GM21526 (cell line): Measurements from ENCODE around the gene TNFRSF21.
A peak's percentile ranks its signal among the peaks of the same experiment; 100 is the strongest.

ENCODE experiments used
- ATAC-seq: cut with Tn5 transposase; IDR thresholded peaks from one replicate; pipeline ENCODE4 v1.9.1; 2021; ENCODE audit warnings: moderate library complexity; ENCODE audit not compliant: unreplicated experiment, low FRiP score

The TNFRSF21 gene

DNA sequence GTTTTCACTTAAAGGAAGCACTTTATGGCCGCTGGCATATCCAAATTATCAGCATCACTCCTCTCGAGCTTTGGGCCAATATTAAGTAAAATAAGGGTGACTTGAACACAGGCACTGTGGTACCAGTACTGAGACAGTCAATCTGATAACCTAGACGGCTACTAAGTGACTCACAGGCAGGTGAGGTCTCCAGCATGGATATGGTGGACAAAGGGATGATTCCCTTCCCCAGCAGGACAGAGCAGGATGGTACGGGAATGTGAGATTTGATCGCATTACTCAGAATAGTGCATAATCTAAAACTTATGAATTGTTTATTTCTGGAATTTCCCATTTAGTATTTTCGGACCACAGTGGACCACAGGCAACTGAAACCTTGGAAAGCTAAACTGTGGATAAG lies 55.7 kb downstream of the TNFRSF21 start:
- ATAC-seq = no peak

- ATAC-seq = no peak
Observed at GRCh38 chr6:47253136-47253535, 56.6 kb downstream of the TNFRSF21 start.

- no peak for ATAC-seq
Observed at GRCh38 chr6:47252633-47253032, 57.1 kb downstream of the TNFRSF21 start.

DNA sequence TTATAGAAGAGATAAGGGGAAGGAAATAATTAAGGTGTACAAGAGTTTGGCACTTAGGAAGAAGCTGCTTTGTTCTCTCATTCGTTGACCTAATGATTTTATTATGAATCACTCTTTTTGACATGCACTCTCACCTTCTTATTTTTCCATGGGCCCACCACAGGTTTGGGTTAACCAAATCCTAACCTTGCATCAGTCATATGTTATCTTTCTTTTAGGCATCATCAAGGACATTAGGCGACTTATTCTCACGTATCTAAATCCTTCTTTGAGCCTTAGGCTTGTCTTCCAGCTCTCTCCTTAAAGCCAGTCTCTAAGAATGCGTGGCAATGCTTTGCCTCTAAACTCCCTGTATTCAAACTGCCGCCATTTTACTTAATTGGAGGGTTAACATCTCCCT lies 58.3 kb downstream of the TNFRSF21 start:
- no peak for ATAC-seq

DNA sequence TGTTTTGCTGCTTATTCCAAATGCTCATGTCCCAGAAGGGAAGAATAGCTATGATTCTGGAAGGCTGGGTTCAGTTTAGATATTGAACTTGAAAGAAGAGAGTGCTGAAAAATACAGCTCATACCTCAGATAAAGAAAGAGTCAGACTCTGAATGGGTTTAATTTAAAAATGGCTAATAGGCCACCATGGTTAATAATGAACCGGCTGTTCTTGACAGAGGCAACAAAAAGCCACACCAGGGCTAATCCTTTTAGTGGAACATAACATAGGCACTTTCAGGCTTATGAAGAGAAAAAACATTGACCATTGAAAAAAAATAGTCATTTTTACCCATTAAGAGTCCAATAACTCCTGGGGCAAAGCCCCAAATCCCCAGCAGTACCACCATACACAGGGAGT lies 59.4 kb downstream of the TNFRSF21 start:
- no peak for ATAC-seq

DNA sequence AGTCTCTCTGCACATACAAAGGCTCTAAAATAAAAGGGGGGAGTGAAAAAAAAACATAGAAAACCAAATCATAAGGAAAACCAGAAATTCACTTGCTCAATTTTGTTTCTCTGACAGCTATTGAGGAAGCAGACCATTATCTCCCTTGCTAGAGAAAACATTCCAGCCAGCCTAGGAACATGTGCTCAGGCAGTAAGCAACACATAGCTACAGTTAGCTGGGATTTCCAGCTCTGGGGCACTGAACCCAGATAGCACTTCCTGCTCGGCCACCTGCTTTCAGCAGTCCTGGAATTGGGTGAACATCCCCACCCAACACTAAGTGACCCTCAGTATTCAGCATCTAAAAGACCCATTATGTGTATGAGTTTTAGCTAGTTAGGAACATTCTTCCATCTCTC lies 61.3 kb downstream of the TNFRSF21 start:
- no peak for ATAC-seq

DNA sequence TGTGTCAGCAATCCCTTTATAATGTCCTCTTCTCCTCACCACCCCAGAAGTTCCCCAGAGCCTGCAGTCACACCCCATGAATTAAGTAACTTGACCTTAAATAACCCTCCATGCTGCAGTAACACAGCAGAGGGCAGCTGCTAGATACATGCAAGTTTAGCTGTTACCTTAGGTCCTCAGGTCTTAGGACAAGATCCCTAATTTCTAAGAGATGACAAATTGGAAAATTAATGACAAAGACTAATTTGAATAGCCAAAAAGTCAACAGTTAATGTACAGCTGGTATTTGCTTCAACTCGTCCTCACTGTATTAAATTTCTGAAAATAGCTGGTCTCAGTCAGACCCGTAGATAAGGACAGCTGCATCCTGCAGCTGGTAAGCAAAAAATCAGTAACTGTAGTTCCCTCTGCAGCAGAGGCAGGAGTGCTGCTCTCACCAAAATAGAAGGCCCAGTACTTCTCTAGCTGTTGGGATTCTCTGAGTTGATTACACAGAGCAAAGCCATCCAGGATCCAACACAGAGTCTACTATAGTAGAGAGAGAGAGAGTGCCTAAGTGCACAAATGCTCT lies 62.4 kb downstream of the TNFRSF21 start:
- ATAC-seq = peak; percentile 45

DNA sequence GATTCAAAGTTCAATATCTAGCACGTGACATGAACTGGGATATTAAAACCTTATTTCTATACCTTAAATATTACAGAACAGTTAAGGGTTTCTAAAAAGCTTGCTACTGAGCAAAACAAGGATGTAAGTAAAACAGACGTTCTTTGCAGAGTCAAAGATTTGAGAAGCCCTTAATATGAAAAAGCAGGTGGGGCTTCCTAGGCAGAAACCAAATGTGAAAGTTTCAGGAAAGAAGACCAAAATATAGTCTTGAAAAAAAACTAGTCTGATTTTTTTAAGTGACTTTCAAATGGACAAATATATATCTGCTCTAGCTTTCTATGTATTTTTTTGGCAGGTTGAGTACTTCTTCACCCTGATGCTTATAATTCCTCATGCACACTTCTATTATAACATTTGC lies 63.2 kb downstream of the TNFRSF21 start:
- no peak for ATAC-seq

GRCh38 chr6:47245745-47246371 lies 63.8 kb downstream of the TNFRSF21 start:
- no peak for ATAC-seq

DNA sequence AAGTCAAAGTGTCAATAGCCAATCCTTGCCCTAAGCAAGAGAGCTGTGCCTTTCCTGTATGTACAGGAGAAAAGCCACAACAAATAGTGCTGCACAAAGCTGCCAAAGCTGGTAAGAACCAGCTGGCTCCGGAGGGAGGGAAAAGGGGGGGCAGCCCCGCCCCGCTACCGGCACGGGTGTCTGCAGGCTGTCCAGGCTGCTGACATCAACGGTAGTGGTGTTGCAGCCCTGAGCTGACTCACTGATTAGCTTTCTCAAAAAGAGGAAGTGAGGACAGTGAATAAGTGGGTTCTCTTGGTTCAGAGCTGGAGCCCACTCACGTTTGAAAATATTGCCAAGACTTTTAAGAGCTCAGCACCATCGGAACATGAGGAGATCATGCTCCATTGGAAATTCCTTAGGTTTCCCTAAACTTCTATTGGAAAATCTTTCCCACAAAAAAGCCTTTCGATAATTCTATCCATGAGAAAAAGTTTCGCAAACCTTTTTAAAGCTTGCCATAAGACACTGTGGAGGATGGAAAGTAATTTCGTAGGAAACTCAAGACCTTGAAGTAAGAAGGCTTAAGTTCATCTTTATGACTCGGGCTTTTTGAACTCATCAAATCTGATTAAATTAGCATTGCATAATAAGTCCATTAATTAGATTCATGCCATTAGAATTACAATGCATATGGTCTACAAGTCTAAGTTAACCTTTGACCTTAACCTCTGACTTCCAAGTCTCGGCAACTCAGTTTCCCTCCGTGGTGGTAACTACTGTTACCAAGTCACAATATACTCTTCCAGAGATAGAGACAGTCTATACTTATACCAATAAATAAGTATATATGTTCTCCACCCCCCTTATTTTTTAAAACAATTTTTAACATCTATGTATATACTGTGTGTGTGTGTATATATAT lies 67.0 kb downstream of the TNFRSF21 start:
- ATAC-seq = peak; percentile 97

GRCh38 chr6:47241742-47242482 lies 67.8 kb downstream of the TNFRSF21 start:
- ATAC-seq = no peak

- no peak for ATAC-seq
Observed at GRCh38 chr6:47240277-47240890, 69.3 kb downstream of the TNFRSF21 start.

DNA sequence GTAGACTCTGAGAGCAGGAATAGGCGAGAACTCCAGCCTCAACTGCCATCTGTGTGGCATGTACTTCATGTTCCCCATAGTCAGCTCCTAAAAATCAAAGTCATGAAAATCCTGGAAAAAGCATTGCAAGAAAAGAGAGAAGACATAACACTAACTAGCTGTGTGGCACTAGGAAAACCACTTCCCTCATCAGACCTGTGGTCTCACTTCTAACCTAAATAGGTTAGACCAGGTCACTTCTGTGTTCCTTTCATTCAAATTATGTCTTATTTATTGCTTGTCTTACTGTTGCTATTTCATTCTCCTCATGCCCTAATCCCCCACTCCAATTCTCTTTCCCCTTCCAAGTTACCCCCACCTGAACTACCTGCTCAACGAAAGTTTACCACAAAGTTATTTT lies 70.2 kb downstream of the TNFRSF21 start:
- ATAC-seq = no peak

GRCh38 chr6:47238456-47238995 lies 71.2 kb downstream of the TNFRSF21 start:
- ATAC-seq = no peak

- no peak for ATAC-seq
Observed at GRCh38 chr6:47237196-47237595, 72.5 kb downstream of the TNFRSF21 start.

- no peak for ATAC-seq
Observed at GRCh38 chr6:47235964-47236760, 73.5 kb downstream of the TNFRSF21 start.

DNA sequence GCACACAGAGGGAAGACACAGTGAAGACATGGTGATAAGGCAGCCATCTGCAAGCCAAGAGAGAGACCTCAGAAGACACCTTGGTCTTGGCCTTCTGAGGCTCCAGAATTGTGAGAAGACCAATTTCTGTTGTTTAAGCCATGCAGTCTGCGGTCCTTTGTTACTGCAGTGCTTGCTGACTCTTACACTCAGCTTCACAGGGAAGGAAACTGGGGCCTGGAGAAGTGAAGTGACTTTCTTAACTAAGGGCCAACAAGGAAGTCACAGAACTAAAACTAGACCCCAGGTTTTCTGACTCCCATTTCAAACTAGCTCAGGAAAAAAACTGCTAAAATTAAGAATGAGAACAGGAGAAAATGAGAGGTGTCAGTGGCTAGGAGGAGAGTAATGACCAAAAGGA lies 74.3 kb downstream of the TNFRSF21 start:
- ATAC-seq = no peak

DNA sequence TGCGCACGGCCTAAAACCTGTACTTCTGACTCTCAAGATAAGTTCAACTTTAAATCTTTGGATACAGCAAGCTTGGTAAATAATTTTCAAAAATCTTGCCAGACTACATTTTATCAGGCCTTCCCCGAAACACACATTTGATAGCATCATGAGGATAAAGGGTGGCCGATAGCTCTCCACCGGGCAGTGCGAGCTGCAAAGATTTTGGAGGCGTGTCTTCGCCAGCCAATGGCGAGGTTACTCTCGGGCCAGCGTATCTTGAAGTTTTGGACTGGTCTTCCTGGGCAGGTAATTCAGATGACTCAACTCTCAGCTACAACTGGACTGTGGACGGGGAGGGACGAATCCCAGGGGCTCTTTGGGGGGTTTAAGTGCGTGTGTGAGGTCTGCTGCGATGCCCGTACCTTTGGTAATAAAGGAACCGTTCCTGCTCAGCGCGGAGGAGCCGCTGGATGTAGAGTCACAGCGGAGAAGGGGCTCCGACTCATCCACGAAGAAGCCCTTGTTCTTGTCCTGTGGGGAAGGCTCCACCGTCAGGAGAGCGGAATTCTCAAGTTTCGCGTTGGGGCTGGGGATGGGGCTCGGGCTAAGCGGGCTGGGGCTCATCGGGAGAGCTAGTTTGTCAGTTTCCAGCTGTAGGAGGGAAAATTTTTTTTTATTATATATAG lies 75.3 kb downstream of the TNFRSF21 start:
- ATAC-seq = no peak

GRCh38 chr6:47231151-47231550 lies 78.6 kb downstream of the TNFRSF21 start:
- ATAC-seq = no peak
